ENCODE data around the gene DNAAF9. TPM values are rescaled to one million over a fixed set of nuclear protein-coding genes. Genes with fewer than 3 reads are reported as not detected.

DNAAF9 gene
- total RNA-seq, 1 donor from 2014 or later = 17.8 TPM

DNA sequence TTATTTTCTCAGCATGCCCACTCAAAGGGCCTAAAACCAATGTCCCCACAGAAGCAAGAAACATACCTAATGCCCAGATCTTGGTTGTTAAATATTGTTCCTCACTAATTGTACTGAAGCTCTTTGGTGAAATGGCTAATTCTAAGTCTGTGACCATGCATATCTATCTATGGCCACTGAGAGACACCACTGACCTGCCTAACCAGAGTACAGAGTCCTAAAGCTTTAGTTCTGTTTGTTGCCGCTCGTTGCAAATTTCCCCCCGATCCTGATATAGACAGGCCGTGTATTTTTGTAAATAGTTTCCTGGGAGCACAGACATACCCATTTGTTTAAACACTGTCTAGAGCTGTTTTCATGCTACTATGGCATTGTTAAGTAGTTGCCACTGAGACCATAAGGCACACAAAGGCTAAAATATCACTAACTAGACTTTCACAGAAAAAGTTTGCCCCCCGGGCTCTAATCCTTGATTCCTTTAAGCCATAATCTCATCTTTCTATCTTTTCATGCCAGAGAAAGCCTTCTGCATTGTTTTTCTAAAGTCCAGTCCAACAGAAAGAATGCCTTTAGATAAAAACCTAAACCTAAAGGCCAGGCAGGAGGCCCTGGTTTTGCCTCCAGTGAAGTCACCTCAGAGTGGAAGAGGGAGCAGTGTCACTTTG lies 48.7 kb downstream of the DNAAF9 start:
- H3K27me3 Mint-ChIP-seq (ENCODE audit: low read depth) = no peaks in the 10 kb centered on the region
- DNase-seq (ENCODE audit: low spot score) = no peak
- no peak overlapping the region for H3K4me3 Mint-ChIP-seq (ENCODE audit: unreplicated experiment)
- no peak overlapping the region for H3K27ac Mint-ChIP-seq (ENCODE audit: unreplicated experiment)
- H3K9me3 Mint-ChIP-seq (ENCODE audit: low read depth) = no peaks in the 10 kb centered on the region
- no peaks in the 10 kb centered on the region for H3K4me1 Mint-ChIP-seq (ENCODE audit: low read depth)
- TF ChIP-seq, protein P1, sequence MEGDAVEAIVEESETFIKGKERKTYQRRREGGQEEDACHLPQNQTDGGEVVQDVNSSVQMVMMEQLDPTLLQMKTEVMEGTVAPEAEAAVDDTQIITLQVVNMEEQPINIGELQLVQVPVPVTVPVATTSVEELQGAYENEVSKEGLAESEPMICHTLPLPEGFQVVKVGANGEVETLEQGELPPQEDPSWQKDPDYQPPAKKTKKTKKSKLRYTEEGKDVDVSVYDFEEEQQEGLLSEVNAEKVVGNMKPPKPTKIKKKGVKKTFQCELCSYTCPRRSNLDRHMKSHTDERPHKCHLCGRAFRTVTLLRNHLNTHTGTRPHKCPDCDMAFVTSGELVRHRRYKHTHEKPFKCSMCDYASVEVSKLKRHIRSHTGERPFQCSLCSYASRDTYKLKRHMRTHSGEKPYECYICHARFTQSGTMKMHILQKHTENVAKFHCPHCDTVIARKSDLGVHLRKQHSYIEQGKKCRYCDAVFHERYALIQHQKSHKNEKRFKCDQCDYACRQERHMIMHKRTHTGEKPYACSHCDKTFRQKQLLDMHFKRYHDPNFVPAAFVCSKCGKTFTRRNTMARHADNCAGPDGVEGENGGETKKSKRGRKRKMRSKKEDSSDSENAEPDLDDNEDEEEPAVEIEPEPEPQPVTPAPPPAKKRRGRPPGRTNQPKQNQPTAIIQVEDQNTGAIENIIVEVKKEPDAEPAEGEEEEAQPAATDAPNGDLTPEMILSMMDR (IDR thresholded peaks at IDR 0.05) = no peak
- H3K36me3 Mint-ChIP-seq (ENCODE audit: low read depth) = peaks cover 20% of the 10 kb centered on the region

Other genes starting within 250 kb of the DNAAF9 start
- 9.8 to 12.3 TPM (median 10.8 TPM) in 3 replicates for gene FASTKD5, start 247.8 kb downstream of the DNAAF9 start, total RNA-seq
- gene UBOX5, start 247.8 kb downstream of the DNAAF9 start, total RNA-seq = 4.5 to 6.3 TPM (median 5.8 TPM) in 3 replicates
- gene LZTS3, start 234.1 kb downstream of the DNAAF9 start, total RNA-seq = 6.4 to 9.3 TPM (median 8.1 TPM) in 3 replicates
- gene DDRGK1, start 203.0 kb downstream of the DNAAF9 start, total RNA-seq = 61.8 to 69.7 TPM (median 62.6 TPM) in 3 replicates
- gene ITPA, start 198.2 kb downstream of the DNAAF9 start, total RNA-seq = 35.1 to 43.4 TPM (median 41.5 TPM) in 3 replicates
- gene SLC4A11, start 168.5 kb downstream of the DNAAF9 start, total RNA-seq = 4.2 to 4.9 TPM (median 4.3 TPM) in 3 replicates
- gene ATRN, start 63.3 kb upstream of the DNAAF9 start, total RNA-seq = 52.0 to 55.1 TPM (median 52.8 TPM) in 3 replicates